Right atrium auricular region (tissue), 2 donors: ENCODE data around the gene ZNF614. TPM values are rescaled to one million over a fixed set of nuclear protein-coding genes. Genes with fewer than 3 reads are reported as not detected.
"Not testable (repeated sequence)": the region's sequence is repeated elsewhere in the genome, so short reads cannot be mapped to it uniquely, and the experiment has no call there.

Source experiments
- DNase-seq: peaks from one replicate; pipeline ENCODE4 v3.0.0-alpha.2; 2019; ENCODE audit warnings: low spot score
- H3K27ac ChIP-seq, 2 donors: fragments of 200-600 bp; sonication (generic); 1 replicate in 1 of 2; 2 replicates in 1 of 2; pipeline ENCODE4 v1.5.1; 2016 to 2019
- H3K27me3 ChIP-seq, 2 donors: fragments of 200-600 bp; sonication (generic); one replicate each; pipeline versions ENCODE4 v1.5.1 to v1.6.0; 2017 to 2019
- H3K36me3 ChIP-seq: fragments of 200-600 bp; sonication (generic); one replicate; pipeline ENCODE4 v1.5.1; 2016
- H3K4me1 ChIP-seq, 2 donors: fragments of 200-600 bp; sonication (generic); one replicate each; pipeline versions ENCODE4 v1.5.1 to v1.6.0; 2017 to 2019
- H3K4me3 ChIP-seq, 2 donors: fragments of 200-600 bp; sonication (generic); 1 replicate in 1 of 2; 2 replicates in 1 of 2; pipeline ENCODE4 v1.5.1; 2017 to 2019; ENCODE audit warnings: mild to moderate bottlenecking in 1 of 2, moderate library complexity in 1 of 2
- H3K9me3 ChIP-seq, 2 donors: fragments of 200-600 bp; sonication (generic); one replicate each; pipeline ENCODE4 v1.5.1; 2019
- total RNA-seq, 2 donors: library from RNA; depleted of rRNA; stranded (reverse); fragments of >200 nt; gene quantifications; one replicate each; pipeline ENCODE4 v1.1.0, GENCODE V29; 2016
- TF ChIP-seq, protein P1 (sequence below), 2 donors: fragments of 200-600 bp; sonication (generic); IDR thresholded peaks; one replicate each; pipeline ENCODE4 v1.5.1; 2019; ENCODE audit warnings: antibody characterized with exemption in 2 of 2

Gene ZNF614
- total RNA-seq, 2 donors from 2014 or later: 6.5 to 6.6 TPM

- H3K4me3 ChIP-seq: peak within 1 kb of the TSS; percentile 67 to 76
- H3K27me3 ChIP-seq: no peaks in the 10 kb centered on the region
- TF ChIP-seq, protein P1, sequence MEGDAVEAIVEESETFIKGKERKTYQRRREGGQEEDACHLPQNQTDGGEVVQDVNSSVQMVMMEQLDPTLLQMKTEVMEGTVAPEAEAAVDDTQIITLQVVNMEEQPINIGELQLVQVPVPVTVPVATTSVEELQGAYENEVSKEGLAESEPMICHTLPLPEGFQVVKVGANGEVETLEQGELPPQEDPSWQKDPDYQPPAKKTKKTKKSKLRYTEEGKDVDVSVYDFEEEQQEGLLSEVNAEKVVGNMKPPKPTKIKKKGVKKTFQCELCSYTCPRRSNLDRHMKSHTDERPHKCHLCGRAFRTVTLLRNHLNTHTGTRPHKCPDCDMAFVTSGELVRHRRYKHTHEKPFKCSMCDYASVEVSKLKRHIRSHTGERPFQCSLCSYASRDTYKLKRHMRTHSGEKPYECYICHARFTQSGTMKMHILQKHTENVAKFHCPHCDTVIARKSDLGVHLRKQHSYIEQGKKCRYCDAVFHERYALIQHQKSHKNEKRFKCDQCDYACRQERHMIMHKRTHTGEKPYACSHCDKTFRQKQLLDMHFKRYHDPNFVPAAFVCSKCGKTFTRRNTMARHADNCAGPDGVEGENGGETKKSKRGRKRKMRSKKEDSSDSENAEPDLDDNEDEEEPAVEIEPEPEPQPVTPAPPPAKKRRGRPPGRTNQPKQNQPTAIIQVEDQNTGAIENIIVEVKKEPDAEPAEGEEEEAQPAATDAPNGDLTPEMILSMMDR (IDR thresholded peaks at IDR 0.05): no peak
- peak within 1 kb of the TSS; percentile 91 to 97 for H3K27ac ChIP-seq
- H3K4me1 ChIP-seq: peaks cover 0 to 5% of the 10 kb centered on the region in 2 donors
- peaks cover 0 to 30% of the 10 kb centered on the region in 2 donors for H3K9me3 ChIP-seq
- H3K36me3 ChIP-seq: peaks cover 7% of the 10 kb centered on the region
- DNase-seq: peak; percentile 97
Measured at GRCh38 chr19:52048555-52049501, 20.6 kb upstream of the ZNF614 start, which contains the start of gene ZNF432. Gene ZNF432, minus strand, starts transcription at chr19:52048838. Its CDS starts 1,970 bp downstream, at chr19:52046868.

DNA sequence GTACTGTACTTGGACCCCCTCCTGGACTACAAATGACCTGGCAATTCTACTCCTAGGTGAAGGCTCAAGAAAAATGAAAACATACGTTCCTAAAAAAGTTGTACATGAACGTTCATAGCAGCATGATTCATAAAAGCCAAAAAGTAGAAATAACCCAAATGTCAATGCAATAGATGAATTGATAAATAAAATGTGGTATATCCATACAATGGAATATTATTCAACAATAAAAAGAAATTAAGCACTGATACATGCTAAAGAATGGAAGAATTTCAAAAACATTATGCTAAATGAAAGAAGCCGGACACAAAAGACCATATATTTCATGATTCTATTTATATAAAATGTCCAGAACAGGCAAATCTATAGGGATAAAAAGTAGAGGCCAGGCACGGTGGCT, 11.0 kb upstream of the ZNF614 start:
- no peak overlapping the region for H3K27ac ChIP-seq
- H3K27me3 ChIP-seq: no peaks in the 10 kb centered on the region
- peaks cover 82% of the 10 kb centered on the region for H3K36me3 ChIP-seq
- TF ChIP-seq, protein P1 (IDR thresholded peaks at IDR 0.05): no peak
- DNase-seq: no peak
- H3K4me3 ChIP-seq: no peak overlapping the region
- H3K4me1 ChIP-seq: no peaks in the 10 kb centered on the region
- H3K9me3 ChIP-seq: peaks cover 17 to 64% of the 10 kb centered on the region in 2 donors

GRCh38 chr19:52034051-52034728, 6.0 kb upstream of the ZNF614 start:
- H3K4me3 ChIP-seq: no peak overlapping the region
- H3K27me3 ChIP-seq: no peaks in the 10 kb centered on the region
- peaks cover 34 to 94% of the 10 kb centered on the region in 2 donors for H3K9me3 ChIP-seq
- peaks cover 67% of the 10 kb centered on the region for H3K36me3 ChIP-seq
- H3K27ac ChIP-seq: no peak overlapping the region
- no peaks in the 10 kb centered on the region for H3K4me1 ChIP-seq
- TF ChIP-seq, protein P1 (IDR thresholded peaks at IDR 0.05): no peak
- DNase-seq: no peak

DNA sequence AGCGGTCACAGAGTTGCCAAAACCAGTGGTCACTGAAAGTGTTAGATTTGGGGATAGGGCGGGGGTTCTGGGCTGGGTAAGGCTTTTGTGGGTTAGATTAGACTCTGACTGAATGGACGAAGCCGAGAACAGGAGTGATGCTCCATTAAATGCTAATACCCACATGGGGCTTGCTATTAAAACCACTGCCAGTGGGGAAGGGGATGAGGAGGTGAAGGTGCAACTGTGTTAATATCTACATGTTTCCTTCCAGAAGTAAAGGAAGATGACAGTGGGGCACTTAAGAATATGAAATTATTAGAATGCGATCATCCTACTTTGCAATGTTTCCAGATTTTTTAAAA, 573 bp upstream of the ZNF614 start:
- Histone ChIP-seq H3K4me1 (peaks cover 0 to 17% of the 10 kb centered on the region in 2 donors), H3K4me3 (peak overlapping the region; percentile 83 to 84), H3K36me3 (peaks cover 35% of the 10 kb centered on the region), H3K27me3 (no peaks in the 10 kb centered on the region), H3K9me3 (peaks cover 13 to 41% of the 10 kb centered on the region in 2 donors), H3K27ac (peak overlapping the region; percentile 90 to 93)
- DNase-seq: no peak
- TF ChIP-seq, protein P1 (IDR thresholded peaks at IDR 0.05): no peak

GRCh38 chr19:52026255-52026990, 1.8 kb downstream of the ZNF614 start:
- H3K27ac ChIP-seq, DNase-seq, H3K4me3 ChIP-seq, H3K27me3 ChIP-seq: not testable (repeated sequence)
- H3K9me3 ChIP-seq: peaks cover 0 to 21% of the 10 kb centered on the region in 2 donors
- peaks cover 46% of the 10 kb centered on the region for H3K36me3 ChIP-seq
- H3K4me1 ChIP-seq: peaks cover 0 to 17% of the 10 kb centered on the region in 2 donors

DNA sequence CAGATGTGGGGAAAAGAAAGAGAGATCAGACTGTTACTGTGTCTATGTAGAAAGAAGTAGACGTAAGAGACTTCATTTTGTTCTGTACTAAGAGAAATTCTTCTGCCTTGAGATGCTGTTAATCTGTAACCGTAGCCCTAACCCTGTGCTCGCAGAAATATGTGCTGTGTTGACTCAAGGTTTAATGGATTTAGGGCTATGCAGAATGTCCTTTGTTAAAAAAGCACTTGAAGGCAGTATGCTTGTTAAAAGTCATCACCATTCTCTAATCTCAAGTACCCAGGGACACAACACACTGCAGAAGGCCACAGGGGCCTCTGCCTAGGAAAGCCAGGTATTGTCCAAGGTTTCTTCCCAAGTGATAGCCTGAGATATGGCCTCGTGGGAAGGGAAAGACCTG, 3.7 kb downstream of the ZNF614 start:
- H3K27ac ChIP-seq, DNase-seq, H3K27me3 ChIP-seq, H3K4me3 ChIP-seq: not testable (repeated sequence)
- Histone ChIP-seq H3K36me3 (peaks cover 60% of the 10 kb centered on the region), H3K9me3 (peaks cover 0 to 24% of the 10 kb centered on the region in 2 donors), H3K4me1 (peaks cover 0 to 17% of the 10 kb centered on the region in 2 donors)
